GM12878 (cell line): ENCODE data around the gene CCBE1. TPM values are rescaled to one million over a fixed set of nuclear protein-coding genes. Genes with fewer than 3 reads are reported as not detected.

Experiments used
- ATAC-seq: fragments of 200-7000 bp; cut with Tn5 transposase; 3 replicates; pipeline ENCODE4 v1.9.1; 2020; ENCODE audit warnings: mild to moderate bottlenecking, moderate library complexity
- BruUV-seq: library from RNA; stranded (reverse); fragments of 400-500 nt; replicated peaks from 2 replicates; lab custom pipeline; 2021; lab: Mats Ljungman, UMichigan
- CTCF ChIA-PET: fragments of 300-600 bp; sonication (Branson Sonifier 250); formaldehyde crosslinking; extraction: SDS; loops from one replicate; lab custom pipeline; 2021; ENCODE audit warnings: inconsistent platforms; lab: Yijun Ruan, JAX
- POLR2A ChIA-PET: fragments of 350-600 bp; formaldehyde crosslinking; extraction: SDS; loops from one replicate; lab custom pipeline; 2021; ENCODE audit warnings: inconsistent platforms; lab: Charles Lee
- RAD21 ChIA-PET: fragments of 300-600 bp; sonication (Branson Sonifier 250); formaldehyde crosslinking; loops from one replicate; lab custom pipeline; 2023; ENCODE audit warnings: antibody characterized with exemption; ENCODE audit not compliant: unreplicated experiment; lab: Charles Lee
- SMC1A ChIA-PET: fragments of 300-600 bp; sonication (Branson Sonifier 250); formaldehyde crosslinking; loops from one replicate; lab custom pipeline; 2023; ENCODE audit not compliant: unreplicated experiment, uncharacterized antibody; lab: Charles Lee
- DNase-seq: peaks from one replicate; pipeline ENCODE4 v3.0.0-alpha.2; 2011; ENCODE audit warnings: low read depth, low spot score
- FAIRE-seq: peaks from 3 replicates; lab custom pipeline; 2011; peaks lifted over from hg19 to GRCh38; lab: Jason Lieb, UNC
- H2AFZ ChIP-seq: 2 replicates; pipeline ENCODE4 v1.6.0; 2011; ENCODE audit warnings: low read depth, low read length, control low read depth; ENCODE audit not compliant: control insufficient read depth
- H3K27ac ChIP-seq: 2 replicates; pipeline ENCODE4 v1.5.1; 2011; ENCODE audit warnings: control low read depth; ENCODE audit not compliant: control insufficient read depth, insufficient read depth
- H3K27me3 ChIP-seq, 2 experiments: replicated peaks in 1 of 2; 2 replicates each; pipeline versions ENCODE4 v1.6.0 to v1.6.1; 2011; ENCODE audit warnings: low read length in 1 of 2; ENCODE audit not compliant: control insufficient read depth in 2 of 2, insufficient read depth in 2 of 2
- H3K36me3 ChIP-seq, 2 experiments: 2 replicates each; pipeline ENCODE4 v1.5.1; 2011; ENCODE audit warnings: low read length in 1 of 2; ENCODE audit not compliant: control insufficient read depth in 2 of 2, insufficient read depth in 2 of 2
- H3K4me1 ChIP-seq: 2 replicates; pipeline ENCODE4 v1.6.1; 2011; ENCODE audit warnings: mild to moderate bottlenecking, low read length, moderate library complexity, mixed read lengths; ENCODE audit not compliant: control insufficient read depth, insufficient read depth
- H3K4me2 ChIP-seq: 2 replicates; pipeline ENCODE4 v1.6.0; 2011; ENCODE audit warnings: control low read depth; ENCODE audit not compliant: control insufficient read depth, insufficient read depth
- H3K4me3 ChIP-seq: fragments of 200-600 bp; sonication (generic); 2 replicates; pipeline ENCODE4 v1.5.1; 2016
- H3K79me2 ChIP-seq: 2 replicates; pipeline ENCODE4 v1.6.0; 2011; ENCODE audit warnings: low read length; ENCODE audit not compliant: control insufficient read depth, insufficient read depth
- H3K9ac ChIP-seq: 2 replicates; pipeline ENCODE4 v1.8.0; 2011; ENCODE audit warnings: low read length, control low read depth, mixed read lengths; ENCODE audit not compliant: control insufficient read depth, insufficient read depth
- H3K9me3 ChIP-seq: replicated peaks from 3 replicates; pipeline ENCODE4 v1.5.1; 2011; ENCODE audit warnings: mild to moderate bottlenecking, low read length; ENCODE audit not compliant: control insufficient read depth, insufficient read depth
- H4K20me1 ChIP-seq: 2 replicates; pipeline ENCODE4 v1.6.0; 2011; ENCODE audit not compliant: control insufficient read depth, insufficient read depth
- BMI1 ChIP-seq: fragments of 450-650 bp; IDR thresholded peaks from 2 replicates; pipeline ENCODE4 v1.6.1; 2016; ENCODE audit warnings: mild to moderate bottlenecking, moderate library complexity, borderline replicate concordance
- CBX5 ChIP-seq: sonication (generic); IDR thresholded peaks from 2 replicates; pipeline ENCODE4 v1.6.1; 2016; ENCODE audit warnings: low read depth, moderate library complexity, mild to moderate bottlenecking, inconsistent platforms
- CHD1 ChIP-seq: IDR thresholded peaks from 2 replicates; pipeline ENCODE4 v1.6.1; 2012; ENCODE audit warnings: low read depth, low read length, improper control_type of control experiment
- CREB1 ChIP-seq: IDR thresholded peaks from 2 replicates; pipeline ENCODE4 v1.6.1; 2012; ENCODE audit warnings: low read depth, mild to moderate bottlenecking, inconsistent platforms
- IRF4 ChIP-seq: IDR thresholded peaks from 2 replicates; pipeline ENCODE4 v1.6.1; 2011; ENCODE audit warnings: low read depth, low read length
- MEF2A ChIP-seq: IDR thresholded peaks from 2 replicates; pipeline ENCODE4 v1.6.1; 2011; ENCODE audit warnings: low read depth, mild to moderate bottlenecking, low read length, moderate library complexity; ENCODE audit not compliant: insufficient read depth
- MTA2 ChIP-seq: fragments of 450-650 bp; IDR thresholded peaks from 2 replicates; pipeline ENCODE4 v1.6.1; 2016; ENCODE audit warnings: low read depth, mild to moderate bottlenecking, moderate library complexity
- MYB ChIP-seq: fragments of 150-350 bp; IDR thresholded peaks from 2 replicates; pipeline ENCODE4 v1.6.1; 2014; ENCODE audit warnings: mild to moderate bottlenecking, low read depth, low read length, borderline replicate concordance
- POU2F2 ChIP-seq: IDR thresholded peaks from 3 replicates; pipeline ENCODE4 v1.6.1; 2011; ENCODE audit warnings: low read depth, mild to moderate bottlenecking, low read length, borderline replicate concordance
- RFX5 ChIP-seq: IDR thresholded peaks from 2 replicates; pipeline ENCODE4 v1.6.1; 2011; ENCODE audit warnings: low read depth, low read length, improper control_type of control experiment
- SMAD5 ChIP-seq: IDR thresholded peaks from 2 replicates; pipeline ENCODE4 v1.6.1; 2016; ENCODE audit warnings: antibody characterized with exemption, low read depth
- SREBF1 ChIP-seq: IDR thresholded peaks from 2 replicates; pipeline ENCODE4 v1.6.1; 2012; ENCODE audit warnings: mild to moderate bottlenecking, low read length
- SREBF2 ChIP-seq: IDR thresholded peaks from 2 replicates; pipeline ENCODE4 v1.6.1; 2012; ENCODE audit warnings: mild to moderate bottlenecking, low read length
- SUPT20H ChIP-seq: IDR thresholded peaks from 2 replicates; pipeline ENCODE4 v1.6.1; 2011; ENCODE audit warnings: low read depth, mild to moderate bottlenecking, low read length, moderate library complexity, borderline replicate concordance; ENCODE audit not compliant: control insufficient read depth
- TAF1 ChIP-seq: IDR thresholded peaks from 2 replicates; pipeline ENCODE4 v1.6.1; 2011; ENCODE audit warnings: mild to moderate bottlenecking, low read depth, low read length, borderline replicate concordance
- WRNIP1 ChIP-seq: IDR thresholded peaks from 2 replicates; pipeline ENCODE4 v1.6.1; 2011; ENCODE audit warnings: low read depth, low read length, improper control_type of control experiment, borderline replicate concordance
- WGBS: methylation state at CpG from one replicate; pipeline ENCODE4 v1.1.6; 2016; ENCODE audit warnings: low lambda C conversion rate; ENCODE audit not compliant: insufficient replicate concordance, insufficient coverage; ENCODE audit errors: missing lambda C conversion rate; 5-methylcytosine and 5-hydroxymethylcytosine counted together
- in situ Hi-C: fragments of 300-500 bp; cut with MboI; formaldehyde crosslinking; loops from 9 replicates; pipeline ENCODE4 v1.14.3; 2018; ENCODE audit warnings: mixed read lengths
- intact Hi-C: fragments of 100-400 bp; cut with micrococcal nuclease; formaldehyde crosslinking; loops from one replicate; pipeline ENCODE4 v1.14.2; 2022; ENCODE audit not compliant: unreplicated experiment
- polyA plus RNA-seq, 11 experiments: library from polyadenylated mRNA; depleted of rRNA in 4 of 11; unstranded in 6 of 11; stranded (reverse) in 5 of 11; fragments of >200 nt; fragmentation: Nextera tagmentation in 4 of 11; fragmentation: Illumina TruSeq in 1 of 11; extraction: Ambion mirVana in 4 of 11; extraction: Trizol in 1 of 11; gene quantifications; 1 replicate in 1 of 11; 2 replicates in 10 of 11; pipeline versions ENCODE4 v1.2.1 to v1.2.3, GENCODE V29; 2011 to 2016; ENCODE audit warnings: inconsistent platforms in 2 of 11, missing spikeins in 2 of 11, low read depth in 1 of 11
- total RNA-seq, 4 experiments: library from RNA; depleted of rRNA in 3 of 4; stranded (reverse); fragments of >200 nt in 3 of 4; fragmentation: Illumina TruSeq in 1 of 4; extraction: Trizol in 1 of 4; gene quantifications; 2 replicates each; pipeline versions ENCODE4 v1.2.1 to v1.2.3, GENCODE V29; 2013 to 2021
- TF ChIP-seq, protein P1 (sequence below): fragments of 150-350 bp; IDR thresholded peaks from 2 replicates; pipeline ENCODE4 v1.6.1; 2016; ENCODE audit warnings: low read depth, low read length

Gene CCBE1
- total and polyA plus RNA-seq, 10 of the 15 experiments (the other 5 are each of a cell fraction or from before 2014, with no cell fraction given): 0.03 to 0.49 (median 0.04) TPM; not detected in 7

DNA sequence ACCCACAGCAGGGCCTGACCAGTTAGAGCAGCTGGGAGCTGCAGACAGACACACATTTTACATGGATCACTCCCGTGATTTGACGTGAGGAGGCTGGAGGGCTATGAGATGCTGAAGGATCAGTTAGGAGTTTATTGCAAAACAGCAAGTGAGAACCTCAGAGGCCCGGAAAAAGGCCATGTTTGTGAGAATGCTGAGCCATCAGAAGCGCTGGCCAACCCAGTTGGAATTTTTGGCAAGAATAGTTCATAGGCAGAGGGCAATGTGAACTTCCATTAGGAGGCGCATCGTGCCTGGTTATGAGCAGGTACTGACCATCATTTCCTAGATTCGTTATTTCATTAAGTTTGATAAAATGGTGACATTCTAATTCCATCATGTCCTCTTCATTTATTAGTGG lies 314.8 kb downstream of the CCBE1 start:
- in situ Hi-C loops (no loop called here), intact Hi-C loops (no loop called here)
- TF ChIP-seq POU2F2 (no peak), MYB (no peak), MTA2 (no peak), MEF2A (no peak), SREBF2 (no peak), BMI1 (no peak)
- POLR2A ChIA-PET: no interaction called here
- no peak for DNase-seq
- CTCF ChIA-PET: interaction anchor here (0.8 to 1.2 kb wide), 2 partner anchors 20 to 441 kb away, joined by 3 read pairs; no protein-coding TSS in a partner anchor
- SMC1A ChIA-PET: no interaction called here
- 41% methylated on average over 7 of the region's 7 CpGs for WGBS
- Histone ChIP-seq H3K4me3 (no peak overlapping the region), H4K20me1 (no peaks in the 10 kb centered on the region), H3K9ac (no peak overlapping the region), H2AFZ (no peak overlapping the region), H3K27me3 (peaks cover 0 to 4% of the 10 kb centered on the region in 2 experiments; a peak in 3 of 4 replicates), H3K4me2 (no peak overlapping the region), H3K79me2 (no peaks in the 10 kb centered on the region), H3K27ac (no peak overlapping the region), H3K4me1 (no peaks in the 10 kb centered on the region), H3K36me3 (no peaks in the 10 kb centered on the region), H3K9me3 (no peaks in the 10 kb centered on the region)
- RAD21 ChIA-PET: no interaction called here
- no peak for FAIRE-seq
- BruUV-seq: no TSS peak
- ATAC-seq: no peak

GRCh38 chr18:59381949-59382348 lies 315.3 kb downstream of the CCBE1 start:
- DNase-seq (no peak), ATAC-seq (no peak), FAIRE-seq (no peak)
- in situ Hi-C loops: no loop called here
- Histone ChIP-seq H3K9ac (no peak overlapping the region), H3K9me3 (no peaks in the 10 kb centered on the region), H2AFZ (no peak overlapping the region), H3K4me3 (no peak overlapping the region), H3K4me2 (no peak overlapping the region), H3K27ac (no peak overlapping the region), H3K36me3 (no peaks in the 10 kb centered on the region), H3K27me3 (peaks cover 0 to 4% of the 10 kb centered on the region in 2 experiments; a peak in 3 of 4 replicates), H4K20me1 (no peaks in the 10 kb centered on the region), H3K79me2 (no peaks in the 10 kb centered on the region), H3K4me1 (no peaks in the 10 kb centered on the region)
- ChIA-PET CTCF (interaction anchor here (0.8 to 1.2 kb wide), 2 partner anchors 20 to 441 kb away, joined by 3 read pairs; no protein-coding TSS in a partner anchor), RAD21 (no interaction called here), POLR2A (no interaction called here), SMC1A (interaction anchor here (0.6 kb wide), 2 partner anchors 10 to 400 kb away, joined by 3 to 4 read pairs; no protein-coding TSS in a partner anchor)
- BruUV-seq: no TSS peak
- intact Hi-C loops: no loop called here
- 23% methylated on average over 6 of the region's 6 CpGs for WGBS
- no peak for TF ChIP-seq SUPT20H
- TF ChIP-seq WRNIP1: no peak
- no peak for TF ChIP-seq SMAD5
- no peak for TF ChIP-seq CHD1
- TF ChIP-seq MEF2A: no peak
- no peak for TF ChIP-seq IRF4
- TF ChIP-seq CBX5: no peak
- TF ChIP-seq TAF1: no peak
- TF ChIP-seq, protein P1, sequence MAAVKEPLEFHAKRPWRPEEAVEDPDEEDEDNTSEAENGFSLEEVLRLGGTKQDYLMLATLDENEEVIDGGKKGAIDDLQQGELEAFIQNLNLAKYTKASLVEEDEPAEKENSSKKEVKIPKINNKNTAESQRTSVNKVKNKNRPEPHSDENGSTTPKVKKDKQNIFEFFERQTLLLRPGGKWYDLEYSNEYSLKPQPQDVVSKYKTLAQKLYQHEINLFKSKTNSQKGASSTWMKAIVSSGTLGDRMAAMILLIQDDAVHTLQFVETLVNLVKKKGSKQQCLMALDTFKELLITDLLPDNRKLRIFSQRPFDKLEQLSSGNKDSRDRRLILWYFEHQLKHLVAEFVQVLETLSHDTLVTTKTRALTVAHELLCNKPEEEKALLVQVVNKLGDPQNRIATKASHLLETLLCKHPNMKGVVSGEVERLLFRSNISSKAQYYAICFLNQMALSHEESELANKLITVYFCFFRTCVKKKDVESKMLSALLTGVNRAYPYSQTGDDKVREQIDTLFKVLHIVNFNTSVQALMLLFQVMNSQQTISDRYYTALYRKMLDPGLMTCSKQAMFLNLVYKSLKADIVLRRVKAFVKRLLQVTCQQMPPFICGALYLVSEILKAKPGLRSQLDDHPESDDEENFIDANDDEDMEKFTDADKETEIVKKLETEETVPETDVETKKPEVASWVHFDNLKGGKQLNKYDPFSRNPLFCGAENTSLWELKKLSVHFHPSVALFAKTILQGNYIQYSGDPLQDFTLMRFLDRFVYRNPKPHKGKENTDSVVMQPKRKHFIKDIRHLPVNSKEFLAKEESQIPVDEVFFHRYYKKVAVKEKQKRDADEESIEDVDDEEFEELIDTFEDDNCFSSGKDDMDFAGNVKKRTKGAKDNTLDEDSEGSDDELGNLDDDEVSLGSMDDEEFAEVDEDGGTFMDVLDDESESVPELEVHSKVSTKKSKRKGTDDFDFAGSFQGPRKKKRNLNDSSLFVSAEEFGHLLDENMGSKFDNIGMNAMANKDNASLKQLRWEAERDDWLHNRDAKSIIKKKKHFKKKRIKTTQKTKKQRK: no peak
- TF ChIP-seq SREBF1: no peak
- TF ChIP-seq RFX5: no peak
- no peak for TF ChIP-seq CREB1
